Islet precursor cell (in vitro differentiated cells): Measurements from ENCODE around the gene GAS7.
A peak's percentile ranks its signal among the peaks of the same experiment; 100 is the strongest.

Experiments used
- DNase-seq: peaks from one replicate; pipeline ENCODE4 v3.0.0-alpha.2; 2018

GAS7 gene

GRCh38 chr17:10170233-10170632 lies 28.2 kb downstream of the GAS7 start:
- peak; percentile 57 for DNase-seq

DNA sequence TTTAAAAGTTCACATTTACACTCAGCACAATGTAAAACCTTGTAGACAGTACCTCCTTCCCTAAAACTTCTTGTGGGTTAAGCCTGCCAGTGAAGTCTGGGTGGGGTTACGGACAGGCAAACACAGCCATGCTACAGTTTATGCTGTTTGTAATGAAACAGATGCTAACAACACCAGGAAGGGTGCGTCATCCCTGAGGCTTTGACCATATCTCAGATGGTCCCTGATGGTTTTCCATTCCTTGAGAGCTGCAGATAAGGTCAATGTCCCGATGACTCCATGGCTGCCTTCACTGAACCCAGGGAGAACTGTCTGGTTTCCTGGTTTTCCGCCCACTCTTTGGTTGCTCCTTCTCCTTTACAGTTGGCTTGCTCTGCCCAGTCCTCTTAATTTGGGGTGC lies 29.1 kb downstream of the GAS7 start:
- DNase-seq: peak; percentile 52

DNA sequence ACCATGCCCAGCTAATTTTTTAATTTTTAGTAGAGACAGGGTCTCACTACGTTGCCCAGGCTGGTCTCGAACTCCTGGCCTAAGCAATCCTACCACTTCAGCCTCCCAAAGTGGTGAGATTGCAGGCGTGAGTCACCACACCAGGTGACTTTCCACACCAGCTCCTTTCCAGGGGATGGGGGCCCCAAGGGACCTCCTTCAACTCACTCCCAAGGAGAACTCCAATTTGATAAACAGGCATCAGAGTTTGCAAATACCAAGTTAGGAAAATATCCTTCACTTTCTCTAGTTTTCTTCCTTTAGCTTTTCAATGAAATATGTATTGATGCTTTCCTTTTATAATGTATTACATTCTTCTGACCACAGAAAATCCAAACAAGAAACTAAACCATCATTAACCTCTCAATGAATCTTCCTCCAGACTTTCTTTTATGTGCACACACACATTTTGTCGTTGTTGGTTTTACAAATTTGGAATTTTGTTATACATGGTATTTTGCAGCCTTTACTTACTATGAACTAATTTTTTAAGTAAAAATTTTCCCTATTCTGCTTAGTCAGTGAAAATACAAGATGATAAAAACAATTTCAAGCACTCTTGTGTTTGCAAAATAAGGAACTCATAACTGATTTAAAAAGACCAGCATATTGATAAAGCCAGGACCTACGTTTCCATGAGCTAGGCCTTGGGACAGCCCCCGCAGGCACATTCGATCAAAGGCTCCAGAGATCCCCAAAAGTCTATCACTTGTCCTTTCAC lies 32.0 kb downstream of the GAS7 start:
- no peak for DNase-seq

DNA sequence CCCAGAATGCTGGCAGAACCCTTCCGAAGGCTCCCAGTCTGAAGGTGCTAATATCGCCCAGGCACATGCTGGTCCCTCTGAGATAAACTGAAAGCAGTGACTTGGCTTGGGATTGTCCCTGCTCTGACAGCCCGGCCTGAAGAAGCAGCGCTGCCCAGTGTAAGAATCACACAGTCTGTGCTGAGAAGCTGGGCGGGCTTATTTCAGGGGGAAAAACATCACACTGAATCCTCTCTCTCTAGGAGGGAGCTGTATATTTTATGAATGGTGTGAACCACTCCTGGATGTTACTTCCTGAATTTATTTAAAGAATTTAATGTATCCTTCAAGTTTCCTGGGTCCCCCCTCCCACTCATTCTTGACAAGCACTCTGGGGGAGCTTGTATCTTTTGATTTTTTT lies 36.3 kb downstream of the GAS7 start:
- DNase-seq: peak; percentile 47

DNA sequence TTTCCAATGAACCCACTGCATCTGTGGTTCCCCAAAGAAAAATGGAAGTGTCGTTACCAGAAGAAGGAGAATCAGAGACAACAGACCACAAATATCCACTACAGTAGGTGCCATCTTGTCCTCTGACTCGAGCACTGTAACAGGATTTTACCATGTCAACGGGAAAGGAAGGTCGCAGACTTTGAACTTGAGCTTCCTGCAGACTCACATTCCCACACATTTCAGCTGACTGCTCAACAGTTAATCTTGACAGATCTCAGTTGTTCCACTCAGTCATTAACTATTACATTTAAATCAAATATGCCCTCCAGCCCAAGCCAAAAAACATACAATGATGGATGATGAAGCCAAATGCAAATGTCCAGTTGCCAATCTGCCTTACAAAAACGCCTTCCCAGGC lies 37.0 kb downstream of the GAS7 start:
- no peak for DNase-seq

- DNase-seq: peak; percentile 77
Observed at GRCh38 chr17:10156948-10157607, 41.3 kb downstream of the GAS7 start.

DNA sequence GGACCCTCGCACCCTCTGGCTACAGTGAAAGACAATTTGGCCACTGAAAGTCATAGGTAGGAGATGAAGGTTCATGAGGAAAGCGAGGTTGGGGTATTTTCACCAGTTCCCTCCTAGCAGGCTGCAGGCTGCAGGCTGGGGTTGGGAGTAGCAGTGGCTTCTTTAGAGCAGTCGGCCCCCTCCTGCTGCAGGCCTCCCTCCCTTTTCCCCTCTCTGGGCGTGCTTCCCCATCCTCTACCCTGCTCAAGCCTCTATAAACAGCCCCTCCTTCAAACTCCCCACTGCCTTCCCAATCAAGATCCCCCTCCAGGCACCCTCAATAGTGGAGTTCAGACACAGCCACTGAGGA lies 41.8 kb downstream of the GAS7 start:
- DNase-seq: no peak

- DNase-seq: no peak
Observed at GRCh38 chr17:10156077-10156435, 42.4 kb downstream of the GAS7 start.

DNA sequence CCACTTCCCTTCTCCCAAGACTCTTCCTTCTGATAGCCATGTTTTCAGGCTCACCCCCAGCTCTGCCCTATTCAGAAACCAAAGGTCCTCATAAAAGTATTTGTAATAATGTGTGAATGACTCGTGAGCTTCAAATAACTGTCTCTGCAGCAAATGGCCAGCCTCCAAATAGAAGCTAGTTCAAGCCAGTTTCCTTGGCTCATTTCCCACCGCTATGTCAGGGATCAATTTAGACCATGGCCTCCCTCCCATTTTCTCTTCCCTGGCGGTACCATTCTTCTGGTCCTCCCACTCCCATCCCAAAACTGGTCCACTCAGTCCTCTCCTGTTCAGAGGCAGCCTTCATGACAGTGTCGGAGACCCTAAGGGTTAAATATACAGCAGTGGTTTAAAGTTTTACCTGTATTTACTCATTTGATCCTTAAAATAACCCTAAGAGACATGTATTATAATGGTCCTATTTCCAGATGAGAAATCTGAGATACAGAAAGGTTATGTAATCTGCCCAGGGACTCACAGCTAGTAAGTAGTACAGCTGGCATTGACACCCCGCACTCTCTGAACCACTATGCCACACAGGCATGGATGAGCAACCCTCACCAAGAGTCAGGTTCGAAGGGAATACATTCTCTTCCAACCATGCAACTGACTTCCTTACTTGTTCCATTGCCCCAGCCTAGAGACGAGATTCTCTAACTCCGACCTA lies 42.9 kb downstream of the GAS7 start:
- no peak for DNase-seq

DNA sequence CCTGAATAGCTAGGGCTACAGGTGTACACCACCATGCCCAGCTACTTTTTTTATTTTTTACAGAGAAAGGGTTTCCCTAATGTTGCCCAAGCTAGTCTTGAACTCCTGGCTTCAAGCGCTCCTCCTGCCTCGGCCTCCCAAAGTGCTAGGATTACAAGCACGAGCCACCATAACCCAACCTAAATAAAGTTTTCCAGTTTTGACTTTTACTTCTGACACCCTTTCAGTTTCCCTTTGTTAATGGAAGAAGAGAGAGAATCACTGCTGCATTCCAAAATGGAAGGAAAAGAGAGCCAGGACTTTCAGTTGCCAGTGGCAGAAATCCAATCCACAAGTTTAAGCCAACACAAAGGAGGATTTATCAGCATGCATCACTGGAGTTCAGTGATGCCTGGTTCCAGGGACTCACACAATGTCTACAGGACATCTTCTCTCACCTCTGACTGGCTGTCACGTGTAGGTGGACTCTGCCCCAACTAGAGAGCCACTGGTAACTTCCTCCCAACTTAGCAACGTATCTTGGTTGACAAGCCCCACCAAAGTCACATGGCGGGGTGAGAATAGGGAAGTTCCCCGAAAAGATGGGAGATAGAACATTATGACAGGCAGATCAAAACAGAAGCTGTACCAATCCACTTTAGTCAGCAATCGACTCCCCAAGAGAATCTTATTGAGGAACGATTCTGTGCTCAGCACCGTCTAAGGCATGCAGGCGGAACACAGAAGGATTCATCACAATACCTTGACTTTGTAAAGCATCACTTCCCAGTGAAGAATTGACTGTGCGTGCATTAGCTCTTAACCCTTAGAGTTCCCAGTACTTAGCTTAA lies 46.5 kb downstream of the GAS7 start:
- peak; percentile 52 for DNase-seq

GRCh38 chr17:10149573-10150399 lies 48.6 kb downstream of the GAS7 start:
- peak; percentile 70 for DNase-seq

DNA sequence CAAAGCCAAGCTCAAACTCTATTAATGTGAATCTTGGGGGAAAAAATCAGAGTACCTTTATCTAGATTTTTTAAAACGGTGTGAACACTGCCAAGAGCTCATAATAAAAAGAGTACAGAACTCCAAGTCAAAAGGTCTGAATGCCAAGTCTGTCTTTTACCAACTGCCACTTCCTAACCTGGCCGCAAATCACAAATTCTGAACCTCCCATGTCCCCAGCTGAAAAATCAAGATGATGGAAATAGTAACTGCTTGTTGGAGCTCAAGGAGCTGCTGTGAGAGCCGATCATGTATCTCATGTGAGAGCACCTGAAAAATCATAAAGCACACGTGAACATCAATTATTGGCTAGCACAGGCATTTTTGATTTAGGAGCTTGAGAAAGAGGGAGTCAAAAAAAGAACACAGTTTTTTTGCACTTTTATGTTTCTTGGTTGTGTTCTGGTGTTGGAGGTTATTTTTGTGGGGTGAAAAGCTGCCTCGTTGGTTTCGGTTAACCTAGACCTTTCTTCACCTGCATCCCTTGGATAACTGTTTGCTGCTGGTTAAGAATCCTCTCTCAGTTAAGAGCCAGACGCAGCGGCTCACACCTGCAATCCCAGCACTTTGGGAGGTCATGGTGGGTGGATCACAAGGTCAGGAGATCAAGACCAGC lies 50.5 kb downstream of the GAS7 start:
- DNase-seq: no peak

DNA sequence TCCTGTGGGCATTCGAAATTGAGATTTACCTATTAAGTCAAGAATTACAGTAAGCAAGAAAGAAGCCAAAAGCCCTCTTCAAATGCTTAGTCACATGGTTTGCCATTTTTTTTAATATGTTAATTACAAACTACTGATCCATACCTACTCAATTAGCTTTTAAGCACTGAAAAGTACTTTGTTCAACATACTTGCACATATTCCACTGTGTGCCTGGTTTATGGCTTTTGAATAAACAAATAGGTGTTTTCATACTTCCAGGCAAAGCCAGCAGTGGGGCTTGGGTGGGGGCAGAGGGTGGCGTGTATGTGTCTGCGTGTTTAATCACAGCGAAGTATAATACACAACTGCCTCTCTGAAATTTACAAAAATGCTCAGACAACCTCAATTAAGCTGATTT lies 51.4 kb downstream of the GAS7 start:
- DNase-seq: no peak

DNA sequence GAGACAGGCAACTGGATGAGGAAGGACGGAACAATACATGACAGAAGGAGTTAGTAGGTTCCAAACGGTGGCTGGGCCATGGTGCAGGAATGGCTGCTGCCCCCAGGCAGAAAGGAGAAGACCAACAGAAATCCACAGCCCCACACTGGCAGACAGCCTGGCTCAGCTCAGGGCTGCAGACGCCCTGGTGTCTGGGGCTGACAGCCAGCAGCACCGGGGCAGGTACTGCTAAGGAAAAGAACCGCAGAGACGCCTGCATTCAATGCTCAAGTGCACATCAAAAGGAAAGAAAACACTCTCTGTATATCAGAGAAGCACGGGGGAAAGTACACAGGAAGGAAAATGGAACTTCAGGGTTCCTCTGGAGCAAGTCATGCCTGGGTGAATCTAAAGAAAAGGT lies 53.4 kb downstream of the GAS7 start:
- DNase-seq: peak; percentile 97

- DNase-seq: peak; percentile 78
Observed at GRCh38 chr17:10144456-10144855, 54.0 kb downstream of the GAS7 start.

GRCh38 chr17:10141436-10141835 lies 57.0 kb downstream of the GAS7 start:
- peak; percentile 89 for DNase-seq

- DNase-seq: peak; percentile 75
Observed at GRCh38 chr17:10139577-10139976, 58.8 kb downstream of the GAS7 start.

- DNase-seq: no peak
Observed at GRCh38 chr17:10136258-10136981, 62.0 kb downstream of the GAS7 start.

GRCh38 chr17:10135539-10136257 lies 62.7 kb downstream of the GAS7 start:
- DNase-seq: no peak

DNA sequence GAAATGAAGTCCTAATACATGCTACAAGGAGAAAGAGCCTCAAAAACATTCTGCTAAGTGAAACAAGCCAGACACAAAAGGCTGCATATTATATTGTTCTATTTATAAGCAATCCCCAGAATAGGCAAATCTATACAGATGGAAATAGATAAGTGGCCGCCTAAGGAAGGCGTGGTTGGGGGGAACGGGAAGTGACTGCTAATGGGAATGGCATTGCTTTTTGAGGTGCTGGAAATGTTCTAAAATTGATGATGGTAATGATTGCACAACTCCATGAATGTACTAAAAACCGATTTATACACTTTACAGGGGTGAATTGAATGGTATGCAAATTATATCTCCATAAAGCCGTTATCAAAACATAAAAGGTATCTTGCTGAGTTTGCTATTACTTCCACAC lies 67.7 kb downstream of the GAS7 start:
- no peak for DNase-seq
